Rectal smooth muscle tissue (tissue), 1 donor: ENCODE measurements around the gene DPP6.
"Not testable (repeated sequence)": the region's sequence is repeated elsewhere in the genome, so short reads cannot be mapped to it uniquely, and the experiment has no call there.

Source experiments
- H3K27ac ChIP-seq: one replicate; pipeline ENCODE4 v1.7.0; 2013; ENCODE audit warnings: low read depth, low read length, inconsistent platforms
- H3K27me3 ChIP-seq: one replicate; pipeline ENCODE4 v1.7.0; 2013; ENCODE audit warnings: low read length; ENCODE audit not compliant: control insufficient read depth, insufficient read depth
- H3K36me3 ChIP-seq: one replicate; pipeline ENCODE4 v1.7.0; 2013; ENCODE audit warnings: low read length; ENCODE audit not compliant: control insufficient read depth, insufficient read depth
- H3K4me1 ChIP-seq: one replicate; pipeline ENCODE4 v1.7.0; 2013; ENCODE audit warnings: low read length; ENCODE audit not compliant: control insufficient read depth, insufficient read depth
- H3K4me3 ChIP-seq: one replicate; pipeline ENCODE4 v1.7.0; 2013; ENCODE audit warnings: low read length
- H3K9ac ChIP-seq: one replicate; pipeline ENCODE4 v1.7.0; 2013; ENCODE audit warnings: low read length

The DPP6 gene

DNA sequence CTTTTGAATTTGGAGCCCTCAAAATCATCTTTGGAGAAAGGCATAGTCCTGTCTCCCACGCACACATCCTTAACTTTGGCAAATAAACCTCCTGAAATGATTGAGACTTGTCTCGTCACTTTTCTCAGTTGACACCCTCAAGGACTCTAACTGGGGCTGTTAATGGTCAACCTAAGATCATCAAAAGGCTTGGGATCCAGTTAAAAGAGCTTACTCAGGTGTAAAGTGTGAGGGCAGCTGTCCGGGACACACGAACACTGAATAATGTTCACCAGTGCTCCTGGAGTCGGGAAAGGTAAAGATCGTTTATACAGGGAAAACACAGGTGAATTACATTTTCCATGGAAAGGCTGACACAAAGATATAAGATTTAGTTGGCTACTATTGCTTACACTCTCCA, 866.1 kb downstream of the DPP6 start:
- peaks cover 9% of the 10 kb centered on the region for H3K27me3 ChIP-seq
- H3K36me3 ChIP-seq = no peaks in the 10 kb centered on the region
- H3K4me1 ChIP-seq = no peaks in the 10 kb centered on the region
- H3K4me3 ChIP-seq = no peak overlapping the region
- no peak overlapping the region for H3K9ac ChIP-seq
- H3K27ac ChIP-seq = no peak overlapping the region

DNA sequence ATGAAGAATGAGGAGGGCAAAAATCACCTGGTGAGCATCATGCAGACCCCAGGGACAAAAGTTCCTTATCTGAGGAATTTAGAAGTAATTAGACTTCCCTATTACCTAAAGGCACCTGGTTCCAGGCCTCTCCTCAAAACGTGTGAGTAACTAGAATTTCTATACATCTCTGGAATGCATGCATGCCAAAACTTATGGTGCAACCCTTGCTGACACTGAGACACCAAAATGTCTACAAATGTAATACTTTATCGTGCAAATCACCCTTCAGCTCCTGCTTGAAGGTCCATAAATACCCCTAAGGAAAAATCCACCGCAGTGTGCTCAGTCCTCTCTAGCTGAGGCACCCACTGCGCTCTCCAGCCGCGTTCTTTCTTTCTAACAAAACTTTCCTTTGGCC, 866.5 kb downstream of the DPP6 start:
- Histone ChIP-seq H3K36me3 (no peaks in the 10 kb centered on the region), H3K27ac (no peak overlapping the region), H3K4me3 (no peak overlapping the region), H3K27me3 (peaks cover 9% of the 10 kb centered on the region), H3K4me1 (no peaks in the 10 kb centered on the region), H3K9ac (no peak overlapping the region)

DNA sequence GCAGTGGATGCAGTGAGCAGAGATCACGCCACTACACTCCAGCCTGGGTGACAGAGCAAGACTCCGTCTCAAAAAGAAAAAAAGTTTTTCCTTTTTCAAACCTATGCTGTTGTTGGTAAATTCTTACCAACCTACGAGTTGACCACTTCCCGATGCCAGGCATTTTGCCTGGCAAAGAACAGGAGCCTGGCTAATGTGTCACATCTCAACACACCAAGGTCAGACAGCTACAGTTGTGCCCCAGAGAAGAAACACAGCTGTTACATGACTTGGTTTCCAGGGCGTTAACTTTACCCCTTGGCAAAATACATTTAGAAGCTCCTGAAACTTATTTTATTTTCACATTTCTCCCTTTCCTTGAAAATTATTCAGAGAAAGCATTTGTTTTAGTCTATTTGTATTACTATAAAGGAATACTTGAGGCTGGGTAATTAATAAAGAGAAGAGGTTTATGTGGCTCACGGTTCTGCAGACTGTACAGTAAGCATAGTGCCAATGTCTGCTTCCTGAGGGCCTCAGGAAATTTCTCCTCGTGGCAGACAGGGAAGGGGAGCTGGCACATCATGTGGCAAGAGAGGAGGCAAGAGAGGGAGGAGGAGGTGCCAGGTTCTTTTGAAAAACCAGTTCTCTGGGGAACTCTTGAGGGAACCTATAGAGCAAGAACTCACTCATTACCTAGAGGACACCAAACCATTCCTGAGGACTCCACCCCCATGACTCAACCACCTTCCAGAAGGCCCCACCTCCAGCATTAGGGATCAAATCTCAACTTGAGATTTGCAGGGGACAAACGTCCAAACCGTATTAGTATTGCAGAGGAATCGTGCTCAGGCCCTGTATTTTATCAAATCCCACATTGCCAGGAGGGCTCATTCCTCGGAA, 867.4 kb downstream of the DPP6 start:
- Histone ChIP-seq H3K27me3 (peaks cover 4% of the 10 kb centered on the region), H3K4me3 (no peak overlapping the region), H3K27ac (no peak overlapping the region), H3K36me3 (no peaks in the 10 kb centered on the region), H3K4me1 (no peaks in the 10 kb centered on the region), H3K9ac (no peak overlapping the region)

DNA sequence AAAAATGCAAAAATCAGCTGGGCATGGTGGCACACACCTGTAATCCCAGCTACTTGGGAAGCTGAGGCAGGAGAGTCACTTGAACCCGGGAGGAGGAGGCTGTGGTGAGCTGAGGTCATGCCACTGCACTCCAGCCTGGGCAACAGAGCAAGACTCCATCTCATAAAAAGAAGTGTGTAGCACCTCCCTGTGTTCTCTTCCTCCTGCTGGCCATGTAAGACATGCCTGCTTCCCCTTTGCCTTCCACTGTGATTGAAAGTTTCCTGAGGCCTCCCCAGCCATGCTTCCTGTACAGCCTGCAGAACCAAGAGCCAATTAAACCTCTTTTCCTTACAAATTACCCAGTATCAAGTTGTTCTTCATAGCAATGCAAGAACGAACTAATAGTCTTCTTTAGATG, 870.3 kb downstream of the DPP6 start:
- not testable (repeated sequence) for H3K27me3 ChIP-seq, H3K4me3 ChIP-seq, H3K9ac ChIP-seq, H3K36me3 ChIP-seq, H3K27ac ChIP-seq, H3K4me1 ChIP-seq

DNA sequence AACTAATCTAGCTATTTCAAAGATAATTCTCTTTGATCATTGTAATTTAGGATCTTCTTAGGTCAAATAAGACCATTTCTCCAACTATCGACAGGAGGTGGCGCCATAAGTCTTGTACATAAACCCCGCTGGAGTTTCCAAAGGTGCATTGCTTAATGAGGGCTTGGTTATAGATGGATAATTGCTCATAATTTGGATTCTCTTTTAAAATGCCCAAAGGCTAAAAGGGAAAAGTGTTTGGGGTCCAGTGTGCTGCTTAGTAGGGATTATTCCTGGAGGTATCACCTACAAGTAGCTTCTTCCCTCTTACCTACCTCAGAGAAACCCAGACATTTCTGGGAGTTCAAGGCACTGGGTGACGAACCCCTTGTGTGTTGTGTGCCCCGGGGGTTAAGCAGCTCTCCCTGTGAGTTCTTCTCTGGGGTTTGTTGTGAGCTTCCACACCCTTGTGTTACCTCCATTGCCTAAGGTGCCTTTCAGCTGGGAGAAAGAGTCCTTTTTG, 875.5 kb downstream of the DPP6 start:
- H3K9ac ChIP-seq = peak overlapping the region; percentile 74
- no peaks in the 10 kb centered on the region for H3K36me3 ChIP-seq
- peak overlapping the region; percentile 80 for H3K27ac ChIP-seq
- H3K4me3 ChIP-seq = peak overlapping the region; percentile 75
- no peaks in the 10 kb centered on the region for H3K4me1 ChIP-seq
- H3K27me3 ChIP-seq = no peaks in the 10 kb centered on the region

DNA sequence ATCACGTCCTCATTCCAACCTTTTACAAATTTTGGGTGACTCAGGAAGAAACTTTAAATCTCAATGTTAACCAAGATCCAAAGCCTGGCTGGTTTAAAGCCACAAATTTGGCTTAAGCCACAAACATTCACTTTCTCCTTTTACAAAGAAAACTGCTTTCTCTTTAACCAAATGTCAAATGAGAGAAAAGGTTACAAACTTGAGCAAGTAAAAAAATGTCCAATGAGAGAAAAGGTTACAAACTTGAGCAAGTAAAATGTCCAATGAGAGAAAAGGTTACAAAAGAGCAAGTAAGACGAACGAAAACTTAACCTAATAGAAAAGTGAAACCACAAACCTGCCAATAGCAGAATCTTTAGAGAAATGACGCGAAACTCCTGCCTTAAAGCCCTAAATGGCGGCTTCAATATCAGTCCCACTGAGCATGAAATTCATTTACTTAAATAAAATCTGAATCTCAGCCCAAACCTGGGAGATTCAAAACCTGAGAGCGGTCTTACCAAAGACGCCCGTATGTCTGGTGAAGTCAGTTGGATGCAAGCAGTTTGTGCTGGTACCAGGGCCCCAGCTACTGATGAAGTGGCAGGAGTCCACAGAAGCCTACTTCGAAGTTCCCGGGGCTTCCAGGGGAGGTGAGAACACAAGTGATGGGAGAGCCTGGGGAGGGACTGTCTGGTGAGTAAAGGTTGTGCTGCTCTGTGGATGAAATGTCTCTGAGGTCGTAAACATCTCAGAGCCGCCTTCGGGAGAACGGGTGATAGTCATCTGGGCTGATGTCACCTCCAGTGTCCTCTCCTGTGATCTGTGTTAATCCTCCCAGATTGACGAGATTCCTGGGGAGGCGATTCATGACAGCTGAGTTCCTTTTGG, 876.2 kb downstream of the DPP6 start:
- peak overlapping the region; percentile 80 for H3K27ac ChIP-seq
- peak overlapping the region; percentile 75 for H3K4me3 ChIP-seq
- H3K9ac ChIP-seq = peak overlapping the region; percentile 74
- H3K36me3 ChIP-seq = no peaks in the 10 kb centered on the region
- no peaks in the 10 kb centered on the region for H3K27me3 ChIP-seq
- H3K4me1 ChIP-seq = no peaks in the 10 kb centered on the region

DNA sequence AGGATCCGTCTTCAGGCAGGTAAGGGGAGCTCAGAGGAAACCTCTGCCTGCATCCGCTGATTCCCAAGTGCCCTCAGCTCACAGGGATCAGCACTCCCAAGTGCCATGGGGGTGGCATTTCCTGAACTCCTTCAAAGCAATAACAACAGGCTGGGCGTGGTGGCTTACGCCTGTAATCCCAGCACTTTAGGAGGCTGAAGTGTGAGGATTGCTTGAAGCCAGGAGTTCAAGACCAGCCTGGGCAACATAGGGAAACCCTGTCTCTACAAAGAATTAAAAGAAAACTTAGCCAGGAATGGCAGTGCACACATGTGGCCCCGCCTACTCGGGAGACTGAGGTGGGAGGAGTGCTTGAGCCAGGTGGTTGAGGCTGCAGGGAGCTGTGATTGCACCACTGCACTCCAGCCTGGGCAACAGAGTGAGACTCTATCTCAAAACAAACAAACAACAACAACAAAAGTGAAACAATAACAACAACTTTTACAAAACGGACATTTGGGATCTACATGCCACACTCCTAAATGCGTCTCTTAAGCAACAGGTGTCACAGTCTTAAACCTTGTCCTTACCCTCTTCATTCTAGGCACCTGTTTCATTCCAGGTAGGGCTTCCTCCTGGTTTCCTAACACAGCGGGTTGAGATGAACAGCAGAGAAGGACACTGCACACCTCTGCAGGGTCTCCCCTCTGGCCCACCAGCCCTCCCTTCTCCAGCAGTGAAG, 877.0 kb downstream of the DPP6 start:
- Histone ChIP-seq H3K27me3 (no peaks in the 10 kb centered on the region), H3K4me3 (peak overlapping the region; percentile 75), H3K4me1 (no peaks in the 10 kb centered on the region), H3K27ac (peak overlapping the region; percentile 80), H3K9ac (peak overlapping the region; percentile 35), H3K36me3 (no peaks in the 10 kb centered on the region)

DNA sequence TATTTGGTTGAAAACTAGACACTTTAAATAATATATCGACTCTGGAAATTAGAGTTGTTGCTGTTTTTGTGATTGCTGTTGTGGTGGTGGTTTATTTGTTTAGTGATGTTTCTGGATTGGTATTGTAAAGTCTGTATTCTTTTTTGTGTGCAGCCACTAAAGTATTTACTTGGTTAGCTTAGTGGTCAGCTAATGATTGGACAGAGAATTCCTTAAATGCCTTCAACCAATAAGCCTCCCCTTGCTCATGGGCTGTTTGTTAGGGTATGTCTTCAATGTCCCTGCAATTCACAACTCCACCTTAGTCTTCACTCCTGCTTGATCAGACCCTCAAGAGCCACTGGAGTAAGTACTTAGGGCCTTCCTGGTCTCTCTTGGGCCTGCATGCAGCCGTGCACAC, 879.7 kb downstream of the DPP6 start:
- no peaks in the 10 kb centered on the region for H3K27me3 ChIP-seq
- H3K4me1 ChIP-seq = no peaks in the 10 kb centered on the region
- H3K4me3 ChIP-seq = no peak overlapping the region
- H3K36me3 ChIP-seq = no peaks in the 10 kb centered on the region
- H3K27ac ChIP-seq = no peak overlapping the region
- H3K9ac ChIP-seq = no peak overlapping the region

DNA sequence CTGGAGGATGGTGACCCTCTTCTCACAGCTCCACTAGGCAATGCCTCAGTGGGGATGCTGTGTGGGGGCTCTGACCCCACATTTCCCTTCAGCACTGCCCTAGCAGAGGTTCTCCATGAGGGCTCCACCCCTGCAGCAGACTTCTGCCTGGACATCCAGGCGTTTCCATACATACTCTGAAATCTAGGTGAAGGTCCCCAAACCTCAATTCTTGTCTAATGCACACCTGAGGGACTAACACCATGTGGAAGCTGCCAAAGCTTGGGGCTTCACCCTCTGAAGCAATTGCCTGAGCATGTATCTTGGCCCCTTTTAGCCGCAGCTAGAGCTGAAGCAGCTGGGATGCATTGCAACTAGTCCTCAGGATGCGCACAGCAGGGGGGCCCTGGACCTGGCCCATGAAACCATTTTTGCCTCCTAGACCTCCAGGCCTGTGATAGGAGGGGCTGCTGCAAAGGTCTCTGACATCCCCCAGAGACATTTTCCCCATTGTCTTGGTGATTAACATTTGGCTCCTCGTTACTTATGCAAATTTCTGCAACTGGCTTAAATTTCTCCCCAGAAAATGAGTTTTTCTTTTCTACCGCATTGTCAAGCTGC, 882.3 kb downstream of the DPP6 start:
- not testable (repeated sequence) for H3K9ac ChIP-seq, H3K27me3 ChIP-seq, H3K27ac ChIP-seq, H3K4me1 ChIP-seq, H3K4me3 ChIP-seq, H3K36me3 ChIP-seq

DNA sequence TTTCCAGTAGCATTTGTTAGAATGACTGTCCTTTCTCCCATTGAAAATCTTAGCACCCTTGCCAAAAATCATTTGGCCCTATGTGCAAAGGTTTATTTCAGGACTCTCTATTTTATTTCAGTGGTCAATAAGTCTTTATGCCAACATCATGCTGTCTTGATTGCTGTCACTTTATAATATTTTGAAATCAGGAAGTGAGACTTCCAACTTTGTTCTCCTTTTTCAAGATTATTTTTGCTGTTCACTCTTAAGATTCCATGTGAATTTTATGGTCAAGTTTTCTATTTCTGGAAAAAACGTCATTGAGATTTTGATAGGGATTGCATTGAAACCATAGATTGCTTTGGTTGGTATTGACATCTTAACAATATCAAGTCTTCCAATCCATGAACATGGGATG, 885.6 kb downstream of the DPP6 start:
- Histone ChIP-seq H3K4me1 (no peaks in the 10 kb centered on the region), H3K4me3 (no peak overlapping the region), H3K9ac (no peak overlapping the region), H3K27me3 (no peaks in the 10 kb centered on the region), H3K27ac (no peak overlapping the region), H3K36me3 (no peaks in the 10 kb centered on the region)

DNA sequence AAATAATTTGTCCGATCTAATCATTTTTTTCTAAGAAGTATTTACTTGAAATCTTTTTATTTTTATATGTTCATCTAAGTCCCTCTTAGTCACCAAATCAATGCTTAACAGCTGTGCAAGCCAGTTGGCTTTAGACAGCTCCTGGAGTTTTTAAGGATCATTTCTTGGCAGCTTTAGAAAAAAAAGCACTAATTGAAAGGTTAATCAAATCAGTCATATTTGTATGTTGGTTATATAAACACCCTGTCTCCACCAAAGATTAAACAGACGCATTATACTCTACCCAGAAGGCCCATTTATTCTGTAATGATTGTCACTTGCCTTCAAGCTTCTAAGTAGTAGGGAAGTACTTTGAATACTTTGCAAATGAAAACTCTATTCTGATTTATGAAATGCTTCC, 890.5 kb downstream of the DPP6 start:
- H3K9ac ChIP-seq = no peak overlapping the region
- peaks cover 6% of the 10 kb centered on the region for H3K36me3 ChIP-seq
- no peaks in the 10 kb centered on the region for H3K27me3 ChIP-seq
- no peaks in the 10 kb centered on the region for H3K4me1 ChIP-seq
- no peak overlapping the region for H3K27ac ChIP-seq
- no peak overlapping the region for H3K4me3 ChIP-seq
